H9 (cell line): ENCODE data around the gene RAB31. TPM values are rescaled to one million over a fixed set of nuclear protein-coding genes. Genes with fewer than 3 reads are reported as not detected.

Experiments
- DNase-seq: peaks from one replicate; pipeline ENCODE4 v3.0.0-alpha.2; 2017
- H2AFZ ChIP-seq: one replicate; pipeline ENCODE4 v1.6.1; 2013; ENCODE audit warnings: mild to moderate bottlenecking, low read length, control low read depth, moderate library complexity
- H2AK5ac ChIP-seq: 2 replicates; pipeline ENCODE4 v1.6.1; 2013; ENCODE audit warnings: low read length, control low read depth, mixed read lengths; ENCODE audit not compliant: insufficient read length
- H2BK120ac ChIP-seq: one replicate; pipeline ENCODE4 v1.6.1; 2013; ENCODE audit warnings: low read depth, mild to moderate bottlenecking, low read length, control low read depth, inconsistent platforms; ENCODE audit not compliant: poor library complexity, severe bottlenecking
- H2BK12ac ChIP-seq: 2 replicates; pipeline ENCODE4 v1.6.1; 2013; ENCODE audit warnings: low read length, control low read depth, mixed read lengths, low read depth; ENCODE audit not compliant: insufficient read length
- H2BK15ac ChIP-seq: 2 replicates; pipeline ENCODE4 v1.6.1; 2013; ENCODE audit warnings: low read depth, low read length, control low read depth
- H2BK20ac ChIP-seq: one replicate; pipeline ENCODE4 v1.6.1; 2013; ENCODE audit warnings: low read depth, mild to moderate bottlenecking, low read length, control low read depth, inconsistent platforms; ENCODE audit not compliant: poor library complexity, severe bottlenecking
- H2BK5ac ChIP-seq: 2 replicates; pipeline ENCODE4 v1.6.1; 2013; ENCODE audit warnings: low read length, control low read depth, mixed read lengths; ENCODE audit not compliant: insufficient read length
- H3K14ac ChIP-seq: 2 replicates; pipeline ENCODE4 v1.6.1; 2013; ENCODE audit warnings: low read length, control low read depth; ENCODE audit not compliant: insufficient read depth
- H3K18ac ChIP-seq: 2 replicates; pipeline ENCODE4 v1.6.1; 2013; ENCODE audit warnings: low read depth, mild to moderate bottlenecking, mixed read lengths, low read length, control low read depth; ENCODE audit not compliant: insufficient read length
- H3K23ac ChIP-seq: 2 replicates; pipeline ENCODE4 v1.6.1; 2013; ENCODE audit warnings: low read length, control low read depth, mixed read lengths, low read depth; ENCODE audit not compliant: insufficient read length
- H3K23me2 ChIP-seq: 2 replicates; pipeline ENCODE4 v1.6.1; 2013; ENCODE audit warnings: low read depth, mild to moderate bottlenecking, mixed read lengths, low read length, control low read depth; ENCODE audit not compliant: insufficient read length, poor library complexity, severe bottlenecking
- H3K27ac ChIP-seq: 2 replicates; pipeline ENCODE4 v1.5.1; 2013; ENCODE audit warnings: low read length, control low read depth, mixed read lengths, low read depth; ENCODE audit not compliant: insufficient read length
- H3K27me3 ChIP-seq: 2 replicates; pipeline ENCODE4 v1.6.1; 2013; ENCODE audit warnings: low read length, control low read depth, inconsistent platforms; ENCODE audit not compliant: insufficient read depth
- H3K4ac ChIP-seq: 2 replicates; pipeline ENCODE4 v1.6.1; 2013; ENCODE audit warnings: low read depth, mild to moderate bottlenecking, control low read depth, inconsistent platforms, low read length, moderate library complexity
- H3K4me1 ChIP-seq: 2 replicates; pipeline ENCODE4 v1.6.1; 2013; ENCODE audit warnings: low read length, control low read depth, inconsistent platforms; ENCODE audit not compliant: insufficient read depth
- H3K4me2 ChIP-seq: 2 replicates; pipeline ENCODE4 v1.6.1; 2013; ENCODE audit warnings: low read length, control low read depth, mixed read lengths; ENCODE audit not compliant: insufficient read length, insufficient read depth
- H3K56ac ChIP-seq: 2 replicates; pipeline ENCODE4 v1.6.1; 2013; ENCODE audit warnings: low read depth, mild to moderate bottlenecking, mixed read lengths, low read length, control low read depth; ENCODE audit not compliant: insufficient read length
- H3K79me1 ChIP-seq: 2 replicates; pipeline ENCODE4 v1.6.1; 2013; ENCODE audit warnings: low read depth, mild to moderate bottlenecking, moderate library complexity, low read length, control low read depth, inconsistent platforms; ENCODE audit not compliant: insufficient read depth, poor library complexity, severe bottlenecking
- H3K79me2 ChIP-seq: 2 replicates; pipeline ENCODE4 v1.6.1; 2013; ENCODE audit warnings: low read length, control low read depth, inconsistent platforms; ENCODE audit not compliant: insufficient read depth
- H3K9ac ChIP-seq: 2 replicates; pipeline ENCODE4 v1.6.1; 2013; ENCODE audit warnings: low read length, control low read depth, mixed read lengths; ENCODE audit not compliant: insufficient read length; ENCODE audit errors: extremely low read depth
- H3K9me3 ChIP-seq: one replicate; pipeline ENCODE4 v1.6.1; 2013; ENCODE audit warnings: low read depth, low read length, inconsistent platforms; ENCODE audit not compliant: control insufficient read depth
- H3T11ph ChIP-seq: one replicate; pipeline ENCODE4 v1.6.1; 2013; ENCODE audit warnings: mild to moderate bottlenecking, low read length, control low read depth, inconsistent platforms
- H4K20me1 ChIP-seq: one replicate; pipeline ENCODE4 v1.6.1; 2013; ENCODE audit not compliant: control insufficient read depth, insufficient read length, insufficient read depth
- H4K5ac ChIP-seq: 2 replicates; pipeline ENCODE4 v1.6.1; 2013; ENCODE audit warnings: low read depth, mild to moderate bottlenecking, mixed read lengths, low read length, control low read depth; ENCODE audit not compliant: insufficient read length
- H4K8ac ChIP-seq: replicated peaks from 2 replicates; pipeline ENCODE4 v1.6.1; 2013; ENCODE audit warnings: low read length, control low read depth, mixed read lengths, low read depth; ENCODE audit not compliant: insufficient read length
- H4K91ac ChIP-seq: 2 replicates; pipeline ENCODE4 v1.6.1; 2013; ENCODE audit warnings: low read depth, mild to moderate bottlenecking, moderate library complexity, mixed read lengths, low read length, control low read depth; ENCODE audit not compliant: insufficient read length
- H3K27ac Mint-ChIP-seq, 3 experiments: 2 replicates in 2 of 3; 3 replicates in 1 of 3; pipeline ENCODE4 v1.8.0; 2020 to 2021; ENCODE audit warnings: mixed read lengths in 3 of 3, mild to moderate bottlenecking in 1 of 3, moderate library complexity in 1 of 3
- H3K27me3 Mint-ChIP-seq: 2 replicates; pipeline ENCODE4 v1.8.0; 2021; ENCODE audit warnings: low read depth, mild to moderate bottlenecking, moderate library complexity, mixed read lengths
- H3K36me3 Mint-ChIP-seq, 3 experiments: 2 replicates in 2 of 3; 3 replicates in 1 of 3; pipeline ENCODE4 v1.8.0; 2020 to 2021; ENCODE audit warnings: low read depth in 3 of 3, mixed read lengths in 3 of 3; ENCODE audit not compliant: insufficient read depth in 1 of 3
- H3K4me1 Mint-ChIP-seq, 2 experiments: 2 replicates each; pipeline ENCODE4 v1.8.0; 2020; ENCODE audit warnings: mixed read lengths in 2 of 2
- H3K4me3 Mint-ChIP-seq, 2 experiments: 2 replicates in 1 of 2; 3 replicates in 1 of 2; pipeline ENCODE4 v1.8.0; 2020 to 2021; ENCODE audit warnings: mild to moderate bottlenecking in 2 of 2, mixed read lengths in 2 of 2, moderate library complexity in 1 of 2
- H3K9me3 Mint-ChIP-seq, 2 experiments: 2 replicates in 1 of 2; 3 replicates in 1 of 2; pipeline ENCODE4 v1.8.0; 2020; ENCODE audit warnings: mild to moderate bottlenecking in 2 of 2, mixed read lengths in 2 of 2, moderate library complexity in 1 of 2
- WGBS: extraction: QIAGEN DNeasy Blood & Tissue Kit; methylation state at CpG from one replicate; pipeline ENCODE4 v1.1.7; 2013; ENCODE audit warnings: missing lambda C conversion rate, low lambda C conversion rate, mixed read lengths; ENCODE audit not compliant: insufficient read length; ENCODE audit errors: extremely low coverage; 5-methylcytosine and 5-hydroxymethylcytosine counted together
- total RNA-seq: library from RNA; stranded (reverse); gene quantifications from 2 replicates; pipeline ENCODE4 v1.2.1, GENCODE V29; 2021
- TF ChIP-seq, protein P1 (sequence below): fragments of 200-600 bp; sonication (generic); conservative IDR thresholded peaks from 3 replicates; pipeline ENCODE4 v1.8.0; 2021; ENCODE audit warnings: antibody characterized with exemption, mild to moderate bottlenecking

The RAB31 gene
- total RNA-seq, 1 experiment from 2014 or later: 22.4 TPM

DNA sequence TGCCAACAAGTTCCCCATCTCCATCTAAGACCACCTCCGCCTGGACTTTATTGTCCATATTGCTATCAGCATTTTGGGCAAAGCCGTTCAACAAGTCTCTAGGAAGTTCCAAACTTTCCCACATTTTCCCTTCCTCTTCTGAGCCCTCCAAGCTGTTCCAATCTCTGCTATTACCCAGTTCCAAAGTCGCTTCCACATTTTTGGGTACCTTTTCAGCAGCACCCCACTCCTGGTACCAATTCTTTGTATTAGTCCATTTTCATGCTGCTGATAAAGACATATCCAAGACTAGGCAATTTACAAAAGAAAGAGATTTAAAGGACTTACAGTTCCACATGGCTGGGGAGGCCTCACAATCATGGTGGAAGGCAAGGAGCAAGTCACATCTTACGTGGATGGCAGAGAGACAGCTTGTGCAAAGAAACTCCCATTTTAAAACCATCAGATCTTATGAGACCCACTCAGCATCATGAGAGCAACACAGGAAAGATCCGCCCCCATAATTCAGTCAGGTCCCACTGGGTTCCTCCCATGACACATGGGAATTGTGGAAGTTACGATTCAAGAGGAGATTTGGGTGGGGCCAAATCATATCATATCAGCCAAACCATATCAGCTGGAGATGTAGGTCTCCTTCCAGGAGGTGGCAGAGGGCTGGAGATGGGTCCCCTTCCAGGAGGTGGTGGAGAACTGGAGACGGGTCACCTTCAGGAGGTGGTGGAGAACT, 157.8 kb downstream of the RAB31 start:
- Histone ChIP-seq H4K20me1 (no peaks in the 10 kb centered on the region), H4K8ac (no peak overlapping the region), H3T11ph (no peak overlapping the region), H3K14ac (no peak overlapping the region), H3K27me3 (no peaks in the 10 kb centered on the region), H2BK120ac (no peak overlapping the region), H2AFZ (no peak overlapping the region), H2BK20ac (no peak overlapping the region), H2BK15ac (no peak overlapping the region), H3K18ac (no peak overlapping the region), H4K91ac (no peak overlapping the region), H3K23me2 (no peaks in the 10 kb centered on the region), H3K4me2 (no peak overlapping the region), H3K9ac (no peak overlapping the region), H3K56ac (no peak overlapping the region), H3K27ac (no peak overlapping the region), H2AK5ac (no peak overlapping the region), H3K4me1 (peaks cover 6% of the 10 kb centered on the region; the same call in 1 of the 2 replicates), H4K5ac (no peak overlapping the region), H2BK5ac (no peak overlapping the region), H3K23ac (no peak overlapping the region), H3K79me1 (no peaks in the 10 kb centered on the region), H3K9me3 (no peaks in the 10 kb centered on the region), H2BK12ac (no peak overlapping the region), H3K79me2 (no peaks in the 10 kb centered on the region), H3K4ac (no peak overlapping the region)
- TF ChIP-seq, protein P1, sequence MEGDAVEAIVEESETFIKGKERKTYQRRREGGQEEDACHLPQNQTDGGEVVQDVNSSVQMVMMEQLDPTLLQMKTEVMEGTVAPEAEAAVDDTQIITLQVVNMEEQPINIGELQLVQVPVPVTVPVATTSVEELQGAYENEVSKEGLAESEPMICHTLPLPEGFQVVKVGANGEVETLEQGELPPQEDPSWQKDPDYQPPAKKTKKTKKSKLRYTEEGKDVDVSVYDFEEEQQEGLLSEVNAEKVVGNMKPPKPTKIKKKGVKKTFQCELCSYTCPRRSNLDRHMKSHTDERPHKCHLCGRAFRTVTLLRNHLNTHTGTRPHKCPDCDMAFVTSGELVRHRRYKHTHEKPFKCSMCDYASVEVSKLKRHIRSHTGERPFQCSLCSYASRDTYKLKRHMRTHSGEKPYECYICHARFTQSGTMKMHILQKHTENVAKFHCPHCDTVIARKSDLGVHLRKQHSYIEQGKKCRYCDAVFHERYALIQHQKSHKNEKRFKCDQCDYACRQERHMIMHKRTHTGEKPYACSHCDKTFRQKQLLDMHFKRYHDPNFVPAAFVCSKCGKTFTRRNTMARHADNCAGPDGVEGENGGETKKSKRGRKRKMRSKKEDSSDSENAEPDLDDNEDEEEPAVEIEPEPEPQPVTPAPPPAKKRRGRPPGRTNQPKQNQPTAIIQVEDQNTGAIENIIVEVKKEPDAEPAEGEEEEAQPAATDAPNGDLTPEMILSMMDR: no peak
- Mint-ChIP-seq H3K4me1 (peaks cover 26% of the 10 kb centered on the region in 2 experiments), H3K27ac (no peak overlapping the region), H3K36me3 (peaks cover 11 to 24% (median 12%) of the 10 kb centered on the region in 3 experiments), H3K27me3 (peaks cover 2% of the 10 kb centered on the region; the same call in 1 of the 2 replicates), H3K9me3 (peaks cover 22 to 24% of the 10 kb centered on the region in 2 experiments), H3K4me3 (no peak overlapping the region)
- no peak for DNase-seq
- WGBS: no CpG with 5 or more reads among the region's 7 CpGs
